Osteocyte (in vitro differentiated cells): Measurements from ENCODE around the gene TUNAR. TPM values are rescaled to one million over a fixed set of nuclear protein-coding genes. Genes with fewer than 3 reads are reported as not detected.

Experiments used
- DNase-seq: peaks from one replicate; pipeline ENCODE4 v3.0.0; 2021; ENCODE audit warnings: mixed read lengths; ENCODE audit not compliant: unreplicated experiment; ENCODE audit errors: extremely low spot score
- H3K27ac Mint-ChIP-seq: one replicate; pipeline ENCODE4 v1.8.0; 2021; ENCODE audit warnings: mild to moderate bottlenecking, mixed read lengths; ENCODE audit not compliant: unreplicated experiment
- H3K27me3 Mint-ChIP-seq: one replicate; pipeline ENCODE4 v1.8.0; 2021; ENCODE audit warnings: mixed read lengths; ENCODE audit not compliant: unreplicated experiment
- H3K36me3 Mint-ChIP-seq: one replicate; pipeline ENCODE4 v1.8.0; 2021; ENCODE audit warnings: mixed read lengths; ENCODE audit not compliant: unreplicated experiment
- H3K4me1 Mint-ChIP-seq: one replicate; pipeline ENCODE4 v1.8.0; 2021; ENCODE audit warnings: mixed read lengths; ENCODE audit not compliant: unreplicated experiment
- H3K4me3 Mint-ChIP-seq: one replicate; pipeline ENCODE4 v1.8.0; 2021; ENCODE audit warnings: mild to moderate bottlenecking, moderate library complexity, mixed read lengths; ENCODE audit not compliant: unreplicated experiment
- H3K9me3 Mint-ChIP-seq: one replicate; pipeline ENCODE4 v1.8.0; 2021; ENCODE audit warnings: mixed read lengths; ENCODE audit not compliant: unreplicated experiment
- CTCF ChIP-seq: fragments of 200-600 bp; sonication (generic); IDR thresholded peaks from 2 replicates; pipeline ENCODE4 v1.5.0; 2021; ENCODE audit warnings: antibody characterized with exemption, mild to moderate bottlenecking, moderate library complexity
- total RNA-seq: library from RNA; stranded (reverse); gene quantifications from 2 replicates; pipeline ENCODE4 v1.2.1, GENCODE V29; 2021

Gene TUNAR
- total RNA-seq, 1 donor from 2014 or later, result 0.27 TPM

GRCh38 chr14:95838862-95839261, 37.8 kb upstream of the TUNAR start:
- H3K27ac Mint-ChIP-seq, result no peak overlapping the region
- no peak for TF ChIP-seq CTCF

GRCh38 chr14:95840094-95840700, 36.4 kb upstream of the TUNAR start:
- no peaks in the 10 kb centered on the region for H3K36me3 Mint-ChIP-seq
- no peak for TF ChIP-seq CTCF
- H3K4me3 Mint-ChIP-seq, result no peak overlapping the region
- no peak for DNase-seq
- no peaks in the 10 kb centered on the region for H3K27me3 Mint-ChIP-seq
- H3K4me1 Mint-ChIP-seq, result peaks cover 41% of the 10 kb centered on the region
- H3K9me3 Mint-ChIP-seq, result peaks cover 3% of the 10 kb centered on the region
- H3K27ac Mint-ChIP-seq, result no peak overlapping the region

More at GRCh38 chr14:95838862-95839261, 37.8 kb upstream of the TUNAR start:
- Mint-ChIP-seq H3K9me3 (peaks cover 3% of the 10 kb centered on the region), H3K4me1 (peaks cover 53% of the 10 kb centered on the region), H3K4me3 (no peak overlapping the region), H3K36me3 (no peaks in the 10 kb centered on the region), H3K27me3 (no peaks in the 10 kb centered on the region)
- DNase-seq, result no peak

GRCh38 chr14:95841668-95842067, 35.0 kb upstream of the TUNAR start:
- Mint-ChIP-seq H3K36me3 (no peaks in the 10 kb centered on the region), H3K27ac (peak overlapping the region; percentile 33), H3K27me3 (no peaks in the 10 kb centered on the region), H3K4me3 (no peak overlapping the region), H3K4me1 (peaks cover 34% of the 10 kb centered on the region), H3K9me3 (no peaks in the 10 kb centered on the region)
- TF ChIP-seq CTCF, result no peak
- no peak for DNase-seq

- no peak for TF ChIP-seq CTCF
- no peak overlapping the region for H3K27ac Mint-ChIP-seq
- no peaks in the 10 kb centered on the region for H3K4me1 Mint-ChIP-seq
- no peak for DNase-seq
- H3K9me3 Mint-ChIP-seq, result peaks cover 4% of the 10 kb centered on the region
- H3K27me3 Mint-ChIP-seq, result peaks cover 25% of the 10 kb centered on the region
- H3K4me3 Mint-ChIP-seq, result no peak overlapping the region
- no peaks in the 10 kb centered on the region for H3K36me3 Mint-ChIP-seq
Measured at GRCh38 chr14:95849761-95850160, 26.9 kb upstream of the TUNAR start.

GRCh38 chr14:95850429-95850828, 26.2 kb upstream of the TUNAR start:
- no peak for DNase-seq
- no peaks in the 10 kb centered on the region for H3K4me1 Mint-ChIP-seq
- H3K4me3 Mint-ChIP-seq, result no peak overlapping the region
- H3K27ac Mint-ChIP-seq, result no peak overlapping the region
- peaks cover 25% of the 10 kb centered on the region for H3K27me3 Mint-ChIP-seq
- H3K36me3 Mint-ChIP-seq, result no peaks in the 10 kb centered on the region
- H3K9me3 Mint-ChIP-seq, result peaks cover 4% of the 10 kb centered on the region
- no peak for TF ChIP-seq CTCF
